Spleen (tissue), 11 donors: ENCODE data around the gene FUT7. TPM values are rescaled to one million over a fixed set of nuclear protein-coding genes. Genes with fewer than 3 reads are reported as not detected.
A peak's percentile ranks its signal among the peaks of the same experiment; 100 is the strongest.
"Not testable (repeated sequence)": the region's sequence is repeated elsewhere in the genome, so short reads cannot be mapped to it uniquely, and the experiment has no call there.

Experiments
- DNase-seq: peaks from one replicate; pipeline ENCODE4 v3.0.0-alpha.2; 2020
- H3K27ac ChIP-seq, 8 donors: fragments of 200-600 bp; sonication (generic) in 7 of 8; 1 replicate in 4 of 8; 2 replicates in 4 of 8; pipeline versions ENCODE4 v1.5.0 to v1.8.0; 2016 to 2021; ENCODE audit warnings: inconsistent platforms in 4 of 8, mild to moderate bottlenecking in 4 of 8, moderate library complexity in 1 of 8
- H3K27me3 ChIP-seq, 7 donors: fragments of 200-600 bp; sonication (generic) in 6 of 7; replicated peaks in 1 of 7; 1 replicate in 4 of 7; 2 replicates in 3 of 7; pipeline versions ENCODE4 v1.5.0 to v1.8.0; 2016 to 2021; ENCODE audit warnings: inconsistent platforms in 3 of 7, mild to moderate bottlenecking in 1 of 7
- H3K36me3 ChIP-seq, 6 donors: fragments of 200-600 bp; sonication (generic) in 5 of 6; 1 replicate in 4 of 6; 2 replicates in 2 of 6; pipeline versions ENCODE4 v1.5.0 to v1.8.0; 2016 to 2021; ENCODE audit warnings: inconsistent platforms in 2 of 6
- H3K4me1 ChIP-seq, 6 donors: fragments of 200-600 bp; sonication (generic) in 5 of 6; 1 replicate in 3 of 6; 2 replicates in 3 of 6; pipeline versions ENCODE4 v1.5.0 to v1.8.0; 2016 to 2021; ENCODE audit warnings: inconsistent platforms in 3 of 6
- H3K4me3 ChIP-seq, 8 donors: fragments of 200-600 bp; sonication (generic) in 7 of 8; 1 replicate in 4 of 8; 2 replicates in 4 of 8; pipeline versions ENCODE4 v1.5.0 to v1.8.0; 2016 to 2021; ENCODE audit warnings: inconsistent platforms in 4 of 8, mild to moderate bottlenecking in 4 of 8, moderate library complexity in 2 of 8
- H3K9me3 ChIP-seq, 8 donors: fragments of 200-600 bp; sonication (generic) in 7 of 8; 1 replicate in 4 of 8; 2 replicates in 4 of 8; pipeline versions ENCODE4 v1.5.0 to v1.8.0; 2016 to 2021; ENCODE audit warnings: inconsistent platforms in 4 of 8
- CTCF ChIP-seq, 11 experiments: fragments of 200-600 bp in 7 of 11; fragments of 450-650 bp in 4 of 11; sonication (generic) in 4 of 11; IDR thresholded peaks in 8 of 11; conservative IDR thresholded peaks in 3 of 11; 1 replicate in 7 of 11; 2 replicates in 4 of 11; pipeline versions ENCODE4 v1.4.0 to v1.8.0; 2016 to 2021; ENCODE audit warnings: antibody characterized with exemption in 11 of 11, inconsistent platforms in 4 of 11, mild to moderate bottlenecking in 1 of 11
- POLR2A ChIP-seq, 3 donors: fragments of 450-650 bp; IDR thresholded peaks; one replicate each; pipeline ENCODE4 v1.5.1; 2017; ENCODE audit warnings: antibody characterized with exemption in 3 of 3, mild to moderate bottlenecking in 1 of 3
- POLR2AphosphoS5 ChIP-seq, 3 donors: sonication (generic); formaldehyde crosslinking; IDR thresholded peaks; one replicate each; pipeline ENCODE4 v1.5.1; 2017; ENCODE audit warnings: antibody characterized with exemption in 3 of 3
- WGBS, 5 donors: extraction: QIAGEN DNeasy Blood & Tissue Kit in 3 of 5; methylation state at CpG; one replicate each; pipeline versions ENCODE4 v1.1.5 to v1.1.7; 2013 to 2018; 5-methylcytosine and 5-hydroxymethylcytosine counted together
- intact Hi-C: fragments of 100-400 bp; cut with DNase I; formaldehyde crosslinking; loops from one replicate; pipeline ENCODE4 v1.15.0; 2023; ENCODE audit warnings: low total_unique reads
- polyA plus RNA-seq, 3 donors: library from polyadenylated mRNA; stranded (reverse); fragments of 200-250 nt; gene quantifications; one replicate each; pipeline ENCODE4 v1.2.1, GENCODE V29; 2013
- total RNA-seq, 7 donors: library from RNA; depleted of rRNA in 3 of 7; stranded (reverse); fragments of >200 nt in 3 of 7; fragmentation: NEBNext Ultra II Directional in 4 of 7; extraction: Animal tissue kit (Norgen Biotek cat#: 25700) in 4 of 7; gene quantifications; one replicate each; pipeline versions ENCODE4 v1.1.0 to v1.2.1, GENCODE V29; 2016 to 2021
- donor health status: healthy with polysubstance abuse.
- donor health status: DM: no; HTN: no; CAD: no; lungs with moderate emphysema.
- donor health status: DM: no; HTN: no; CAD: no.
- donor health status: Bipolar disorder and iron deficiency.
- donor health status: healthy.
- donor health status: DM: no; HTN: no; CAD: no.
- donor health status: DM: yes; HTN: yes; CAD: no.

FUT7 gene
- total and polyA plus RNA-seq, 10 donors: 4.0 to 14.9 (median 6.3) TPM

GRCh38 chr9:137007108-137007815, 24.6 kb downstream of the FUT7 start:
- Histone ChIP-seq H3K9me3 (no peaks in the 10 kb centered on the region), H3K4me3 (no peak overlapping the region), H3K27ac (peak overlapping the region in 2 of 8 donors; percentile 42 to 53), H3K36me3 (peaks cover 0 to 51% (median 27%) of the 10 kb centered on the region in 6 donors), H3K27me3 (no peaks in the 10 kb centered on the region), H3K4me1 (peaks cover 0 to 23% (median 4%) of the 10 kb centered on the region in 6 donors)
- intact Hi-C loops: no loop called here
- WGBS, 5 donors: 82 to 92% (median 86%) methylated on average over 23 to 30 of the region's 30 CpGs
- TF ChIP-seq POLR2A (IDR thresholded peaks at IDR 0.05) (no peak), POLR2AphosphoS5 (IDR thresholded peaks at IDR 0.05) (no peak), CTCF (IDR thresholded peaks at IDR 0.05 in 8 of 11, conservative IDR thresholded peaks at IDR 0.05 in 3 of 11) (no peak)
- no peak for DNase-seq

DNA sequence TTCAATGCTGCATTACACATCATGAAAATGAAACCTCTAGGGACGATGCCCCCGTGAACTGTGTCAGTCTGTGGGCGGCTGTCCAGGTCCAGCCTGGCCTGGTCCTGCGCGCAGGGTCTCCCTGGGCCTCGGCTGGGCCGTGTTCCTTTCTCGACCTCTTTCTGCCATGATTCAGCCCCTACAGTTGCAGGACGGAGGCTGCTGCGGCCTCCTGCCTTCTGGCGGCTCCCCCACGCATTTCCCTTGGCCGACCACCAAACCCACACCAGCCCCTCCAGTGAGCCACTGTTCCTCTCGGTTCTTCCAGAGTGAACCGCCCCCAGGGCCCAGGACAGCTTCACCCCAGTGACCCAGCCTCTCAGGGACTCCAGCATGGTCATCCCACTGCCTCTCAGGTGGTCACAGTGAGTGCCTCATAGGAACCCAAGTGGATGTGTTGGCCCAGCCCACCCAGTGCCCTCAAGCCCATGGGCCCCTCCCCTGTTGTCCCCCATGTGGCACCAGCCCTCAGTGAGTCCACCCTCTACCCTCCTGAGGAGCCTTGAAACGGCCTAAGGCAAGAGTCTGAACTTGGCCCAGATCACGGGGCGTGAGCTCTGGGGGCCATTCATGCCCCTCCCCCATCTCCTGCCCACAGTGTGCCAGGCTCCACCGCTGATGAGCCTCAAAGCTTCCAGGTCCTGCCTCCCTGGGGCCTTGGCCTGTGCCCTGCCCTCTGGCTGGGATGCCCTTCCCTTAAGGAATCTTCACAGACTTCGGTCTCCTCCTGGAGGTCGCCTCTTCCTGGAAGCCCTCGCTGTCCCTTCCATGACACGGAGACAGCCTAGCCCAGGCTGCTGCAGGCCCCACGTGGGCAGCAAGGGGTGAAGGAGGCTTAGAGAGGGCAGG, 25.5 kb downstream of the FUT7 start:
- no peaks in the 10 kb centered on the region for H3K9me3 ChIP-seq
- no peaks in the 10 kb centered on the region for H3K27me3 ChIP-seq
- no peak for DNase-seq
- no peak overlapping the region for H3K4me3 ChIP-seq
- TF ChIP-seq POLR2AphosphoS5 (IDR thresholded peaks at IDR 0.05) (peak in 2 of 3 donors; percentile 12 to 54), CTCF (IDR thresholded peaks at IDR 0.05 in 8 of 11, conservative IDR thresholded peaks at IDR 0.05 in 3 of 11) (no peak), POLR2A (IDR thresholded peaks at IDR 0.05) (no peak)
- peaks cover 0 to 42% (median 18%) of the 10 kb centered on the region in 6 donors for H3K36me3 ChIP-seq
- peak overlapping the region in 6 of 8 donors; percentile 6 to 53 (median 35) for H3K27ac ChIP-seq
- H3K4me1 ChIP-seq: peaks cover 0 to 32% (median 4%) of the 10 kb centered on the region in 6 donors
- WGBS, 5 donors: 42 to 62% (median 52%) methylated on average over 19 to 24 of the region's 24 CpGs
- intact Hi-C loops: no loop called here

DNA sequence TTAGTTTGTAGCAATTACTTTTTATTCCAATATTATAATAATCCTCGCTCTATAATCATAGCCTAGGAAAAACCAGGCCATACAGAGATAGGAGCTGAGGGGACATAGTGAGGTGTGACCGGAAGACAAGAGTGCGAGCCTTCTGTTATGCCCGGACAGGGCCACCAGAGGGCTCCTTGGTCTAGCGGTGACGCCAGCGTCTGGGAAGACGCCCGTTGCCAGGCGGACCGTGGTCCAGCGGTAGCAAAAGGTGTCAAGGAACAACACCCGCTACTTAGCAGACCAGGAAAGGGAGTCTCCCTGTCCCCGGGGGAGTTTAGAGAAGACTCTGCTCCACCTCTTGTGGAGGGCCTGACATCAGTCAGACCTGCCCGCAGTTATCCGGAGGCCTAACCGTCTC, 27.6 kb downstream of the FUT7 start:
- H3K27me3 ChIP-seq: not testable (repeated sequence)

More for the DNA sequence above, 27.6 kb downstream of the FUT7 start:
- H3K36me3 ChIP-seq: peaks cover 0 to 21% (median 5%) of the 10 kb centered on the region in 6 donors
- DNase-seq, H3K9me3 ChIP-seq, intact Hi-C loops, H3K4me3 ChIP-seq, H3K27ac ChIP-seq: not testable (repeated sequence)
- 36 to 48% (median 42%) methylated on average over 17 of the region's 17 CpGs for WGBS, 5 donors
- TF ChIP-seq POLR2AphosphoS5 (IDR thresholded peaks at IDR 0.05): peak in 2 of 3 donors; percentile 11 to 26
- TF ChIP-seq CTCF (IDR thresholded peaks at IDR 0.05 in 8 of 11, conservative IDR thresholded peaks at IDR 0.05 in 3 of 11): peak in 10 of 11 experiments; percentile 19 to 72 (median 62)
- peaks cover 14 to 53% (median 25%) of the 10 kb centered on the region in 6 donors for H3K4me1 ChIP-seq
